GM20000 (cell line): ENCODE measurements around the gene CDH2.

ENCODE experiments used
- DNase-seq: peaks from one replicate; pipeline ENCODE4 v3.0.0; 2012; ENCODE audit warnings: low spot score
- CTCF ChIP-seq: IDR thresholded peaks from 2 replicates; pipeline ENCODE4 v1.5.1; 2012; ENCODE audit warnings: mild to moderate bottlenecking, control low read depth; ENCODE audit errors: extremely low read depth, missing control alignments

Gene CDH2

GRCh38 chr18:28120828-28121515 lies 56.0 kb downstream of the CDH2 start:
- no peak for TF ChIP-seq CTCF
- DNase-seq = no peak

- TF ChIP-seq CTCF = no peak
- DNase-seq = no peak
Observed at GRCh38 chr18:28116461-28116860, 60.5 kb downstream of the CDH2 start.

GRCh38 chr18:28115149-28115550 lies 61.8 kb downstream of the CDH2 start:
- no peak for TF ChIP-seq CTCF
- no peak for DNase-seq

- DNase-seq = no peak
- TF ChIP-seq CTCF = no peak
Observed at GRCh38 chr18:28114472-28114871, 62.5 kb downstream of the CDH2 start.

GRCh38 chr18:28113271-28114029 lies 63.5 kb downstream of the CDH2 start:
- TF ChIP-seq CTCF = no peak
- DNase-seq = no peak

GRCh38 chr18:28112056-28112470 lies 64.9 kb downstream of the CDH2 start:
- no peak for DNase-seq
- no peak for TF ChIP-seq CTCF

GRCh38 chr18:28110924-28111323 lies 66.0 kb downstream of the CDH2 start:
- no peak for DNase-seq

More at GRCh38 chr18:28110924-28111323, 66.0 kb downstream of the CDH2 start:
- no peak for TF ChIP-seq CTCF
